ENCODE measurements around the gene SLC29A4.

SLC29A4 gene

GRCh38 chr7:5351507-5352265, 68.9 kb downstream of the SLC29A4 start:
- DNase-seq (ENCODE audit: low spot score in 2 of 2), result no peak
- in situ Hi-C loops (cut with MboI; ENCODE audit: low sequenced_read_pairs), result loop anchor here (25.0 kb wide), 1 partner anchor 336 kb away; no protein-coding TSS in a partner anchor
- no peaks in the 10 kb centered on the region for H3K4me1 ChIP-seq
- peaks cover 38% of the 10 kb centered on the region for H3K36me3 ChIP-seq (replicated peaks)
- no peaks in the 10 kb centered on the region for H3K9me3 ChIP-seq
- no peaks in the 10 kb centered on the region for H3K27me3 ChIP-seq (ENCODE audit: low read depth)
- no peak overlapping the region for H3K4me3 ChIP-seq

- H3K27me3 ChIP-seq (ENCODE audit: low read depth), result no peaks in the 10 kb centered on the region
- peaks cover 46% of the 10 kb centered on the region for H3K36me3 ChIP-seq (replicated peaks)
- H3K4me3 ChIP-seq, result no peak overlapping the region
- DNase-seq (ENCODE audit: low spot score in 2 of 2), result no peak
- H3K4me1 ChIP-seq, result no peaks in the 10 kb centered on the region
- no peaks in the 10 kb centered on the region for H3K9me3 ChIP-seq
- in situ Hi-C loops (cut with MboI; ENCODE audit: low sequenced_read_pairs), result loop anchor here (25.0 kb wide), 1 partner anchor 335 kb away; no protein-coding TSS in a partner anchor
These were observed 69.8 kb downstream of the SLC29A4 start for GRCh38 chr7:5352440-5353010.

GRCh38 chr7:5354460-5355232, 71.9 kb downstream of the SLC29A4 start:
- in situ Hi-C loops (cut with MboI; ENCODE audit: low sequenced_read_pairs), result loop anchor here (25.0 kb wide), 1 partner anchor 333 kb away; no protein-coding TSS in a partner anchor
- Histone ChIP-seq H3K4me1 (no peaks in the 10 kb centered on the region), H3K9me3 (no peaks in the 10 kb centered on the region), H3K4me3 (no peak overlapping the region), H3K27me3 (ENCODE audit: low read depth) (no peaks in the 10 kb centered on the region), H3K36me3 (replicated peaks) (peaks cover 62% of the 10 kb centered on the region)
- DNase-seq (ENCODE audit: low spot score in 2 of 2), result no peak
